Measurements from ENCODE around the gene ATP8B4.

The ATP8B4 gene

GRCh38 chr15:50150851-50151250, 31.8 kb upstream of the ATP8B4 start:
- TF ChIP-seq ZNF70 (CRISPR knock-in tag; IDR thresholded peaks at IDR 0.05) (no peak), ESRRG (CRISPR knock-in tag; IDR thresholded peaks at IDR 0.05) (no peak), OSR1 (CRISPR knock-in tag; IDR thresholded peaks at IDR 0.05) (no peak), POU6F1 (CRISPR knock-in tag; IDR thresholded peaks at IDR 0.05; ENCODE audit: borderline replicate concordance, low read depth) (no peak), TSHZ2 (CRISPR knock-in tag; IDR thresholded peaks at IDR 0.05) (no peak), ISL1 (CRISPR knock-in tag; IDR thresholded peaks at IDR 0.05) (no peak), TOX (CRISPR knock-in tag; IDR thresholded peaks at IDR 0.05; ENCODE audit: borderline replicate concordance) (no peak), SNAI2 (CRISPR knock-in tag; IDR thresholded peaks at IDR 0.05) (no peak), ZFP3 (CRISPR knock-in tag; IDR thresholded peaks at IDR 0.05) (no peak), ZFP30 (CRISPR knock-in tag; IDR thresholded peaks at IDR 0.05) (no peak), ZNF8 (CRISPR knock-in tag; IDR thresholded peaks at IDR 0.05) (no peak)
- TF ChIP-seq, protein P1, sequence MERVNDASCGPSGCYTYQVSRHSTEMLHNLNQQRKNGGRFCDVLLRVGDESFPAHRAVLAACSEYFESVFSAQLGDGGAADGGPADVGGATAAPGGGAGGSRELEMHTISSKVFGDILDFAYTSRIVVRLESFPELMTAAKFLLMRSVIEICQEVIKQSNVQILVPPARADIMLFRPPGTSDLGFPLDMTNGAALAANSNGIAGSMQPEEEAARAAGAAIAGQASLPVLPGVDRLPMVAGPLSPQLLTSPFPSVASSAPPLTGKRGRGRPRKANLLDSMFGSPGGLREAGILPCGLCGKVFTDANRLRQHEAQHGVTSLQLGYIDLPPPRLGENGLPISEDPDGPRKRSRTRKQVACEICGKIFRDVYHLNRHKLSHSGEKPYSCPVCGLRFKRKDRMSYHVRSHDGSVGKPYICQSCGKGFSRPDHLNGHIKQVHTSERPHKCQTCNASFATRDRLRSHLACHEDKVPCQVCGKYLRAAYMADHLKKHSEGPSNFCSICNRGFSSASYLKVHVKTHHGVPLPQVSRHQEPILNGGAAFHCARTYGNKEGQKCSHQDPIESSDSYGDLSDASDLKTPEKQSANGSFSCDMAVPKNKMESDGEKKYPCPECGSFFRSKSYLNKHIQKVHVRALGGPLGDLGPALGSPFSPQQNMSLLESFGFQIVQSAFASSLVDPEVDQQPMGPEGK (CRISPR knock-in tag; IDR thresholded peaks at IDR 0.05; ENCODE audit: borderline replicate concordance): no peak
- TF ChIP-seq, protein P2, sequence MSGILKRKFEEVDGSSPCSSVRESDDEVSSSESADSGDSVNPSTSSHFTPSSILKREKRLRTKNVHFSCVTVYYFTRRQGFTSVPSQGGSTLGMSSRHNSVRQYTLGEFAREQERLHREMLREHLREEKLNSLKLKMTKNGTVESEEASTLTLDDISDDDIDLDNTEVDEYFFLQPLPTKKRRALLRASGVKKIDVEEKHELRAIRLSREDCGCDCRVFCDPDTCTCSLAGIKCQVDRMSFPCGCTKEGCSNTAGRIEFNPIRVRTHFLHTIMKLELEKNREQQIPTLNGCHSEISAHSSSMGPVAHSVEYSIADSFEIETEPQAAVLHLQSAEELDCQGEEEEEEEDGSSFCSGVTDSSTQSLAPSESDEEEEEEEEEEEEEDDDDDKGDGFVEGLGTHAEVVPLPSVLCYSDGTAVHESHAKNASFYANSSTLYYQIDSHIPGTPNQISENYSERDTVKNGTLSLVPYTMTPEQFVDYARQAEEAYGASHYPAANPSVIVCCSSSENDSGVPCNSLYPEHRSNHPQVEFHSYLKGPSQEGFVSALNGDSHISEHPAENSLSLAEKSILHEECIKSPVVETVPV (CRISPR knock-in tag; IDR thresholded peaks at IDR 0.05): no peak
- no peak for ATAC-seq

DNA sequence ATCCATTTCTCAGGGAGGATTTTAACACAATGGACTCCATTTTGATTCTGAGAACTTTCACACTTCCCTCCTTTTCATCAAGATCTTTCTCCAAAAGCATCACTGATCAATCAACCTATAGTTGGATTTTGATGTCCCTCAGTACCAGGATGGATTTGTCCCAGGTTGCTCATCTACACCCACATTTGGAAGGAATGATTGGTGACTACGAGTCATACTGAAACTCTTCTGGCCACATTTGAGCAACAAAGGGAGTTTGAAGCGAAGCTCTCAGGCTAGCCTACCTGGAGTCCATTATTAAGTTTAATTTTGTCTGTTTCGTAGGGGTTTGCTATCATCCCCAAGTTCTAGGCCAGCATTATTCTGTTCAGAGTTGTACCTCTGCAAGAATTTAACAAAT, 31.3 kb upstream of the ATP8B4 start:
- ATAC-seq: no peak
- TF ChIP-seq ZFP30 (CRISPR knock-in tag; IDR thresholded peaks at IDR 0.05) (no peak), POU6F1 (CRISPR knock-in tag; IDR thresholded peaks at IDR 0.05; ENCODE audit: borderline replicate concordance, low read depth) (no peak), ZFP3 (CRISPR knock-in tag; IDR thresholded peaks at IDR 0.05) (no peak), ZNF565 (CRISPR knock-in tag; conservative IDR thresholded peaks at IDR 0.05; ENCODE audit: low read depth) (no peak)

- ATAC-seq: no peak
- TF ChIP-seq ARNTL (CRISPR knock-in tag; IDR thresholded peaks at IDR 0.05; ENCODE audit: borderline replicate concordance, low read depth) (no peak), ZC3H10 (CRISPR knock-in tag; IDR thresholded peaks at IDR 0.05) (no peak), TCF4 (CRISPR knock-in tag; IDR thresholded peaks at IDR 0.05; ENCODE audit: borderline replicate concordance) (no peak), ZNF70 (CRISPR knock-in tag; IDR thresholded peaks at IDR 0.05) (no peak), TOX (CRISPR knock-in tag; IDR thresholded peaks at IDR 0.05; ENCODE audit: borderline replicate concordance) (no peak)
- TF ChIP-seq, protein P2 (CRISPR knock-in tag; IDR thresholded peaks at IDR 0.05): no peak
- TF ChIP-seq, protein P1 (CRISPR knock-in tag; IDR thresholded peaks at IDR 0.05; ENCODE audit: borderline replicate concordance): no peak
Observed at GRCh38 chr15:50149090-50149489, 30.1 kb upstream of the ATP8B4 start.
